Measurements from ENCODE around the gene CALN1. TPM values are rescaled to one million over a fixed set of nuclear protein-coding genes. Genes with fewer than 3 reads are reported as not detected.
"Not testable (repeated sequence)": the region's sequence is repeated elsewhere in the genome, so short reads cannot be mapped to it uniquely, and the experiment has no call there.

Gene CALN1
- 0.52 TPM for total RNA-seq

- not testable (repeated sequence) for H3K27ac ChIP-seq (ENCODE audit: low read depth, low read length); H3K36me3 ChIP-seq (ENCODE audit: control insufficient read depth in 3 of 3, insufficient read depth in 3 of 3, low read length in 3 of 3); H3K4me1 ChIP-seq (ENCODE audit: control insufficient read depth in 3 of 3, insufficient read depth in 3 of 3, low read length in 3 of 3); H3K4me3 ChIP-seq (ENCODE audit: low read length in 3 of 3); H3K9ac ChIP-seq (ENCODE audit: low read depth in 1 of 3, low read length in 3 of 3); H3K27me3 ChIP-seq (ENCODE audit: control insufficient read depth in 3 of 3, insufficient read depth in 3 of 3, low read length in 3 of 3); H3K9me3 ChIP-seq (ENCODE audit: control insufficient read depth in 3 of 3, low read length in 3 of 3)
These were observed at the start of gene CALN1 for GRCh38 chr7:72412121-72412618. Gene CALN1 (minus strand): TSS chr7:72412338.

- Histone ChIP-seq H3K4me1 (ENCODE audit: control insufficient read depth in 3 of 3, insufficient read depth in 3 of 3, low read length in 3 of 3) (no peaks in the 10 kb centered on the region), H3K27ac (ENCODE audit: low read depth, low read length) (no peak overlapping the region), H3K4me3 (ENCODE audit: low read length in 3 of 3) (no peak overlapping the region), H3K36me3 (ENCODE audit: control insufficient read depth in 3 of 3, insufficient read depth in 3 of 3, low read length in 3 of 3) (no peaks in the 10 kb centered on the region), H3K9me3 (ENCODE audit: control insufficient read depth in 3 of 3, low read length in 3 of 3) (no peaks in the 10 kb centered on the region), H3K9ac (ENCODE audit: low read depth in 1 of 3, low read length in 3 of 3) (no peak overlapping the region), H3K27me3 (ENCODE audit: control insufficient read depth in 3 of 3, insufficient read depth in 3 of 3, low read length in 3 of 3) (no peaks in the 10 kb centered on the region)
These were observed 41.3 kb upstream of the CALN1 start for GRCh38 chr7:72453471-72453870.

GRCh38 chr7:72447465-72448204 is 35.5 kb upstream of the CALN1 start:
- peaks cover 16 to 35% (median 28%) of the 10 kb centered on the region in 3 donors for H3K27me3 ChIP-seq (ENCODE audit: control insufficient read depth in 3 of 3, insufficient read depth in 3 of 3, low read length in 3 of 3)
- no peak overlapping the region for H3K27ac ChIP-seq (ENCODE audit: low read depth, low read length)
- H3K9me3 ChIP-seq (ENCODE audit: control insufficient read depth in 3 of 3, low read length in 3 of 3): peaks cover 0 to 2% (median 0%) of the 10 kb centered on the region in 3 donors
- H3K9ac ChIP-seq (ENCODE audit: low read depth in 1 of 3, low read length in 3 of 3): no peak overlapping the region
- H3K4me1 ChIP-seq (ENCODE audit: control insufficient read depth in 3 of 3, insufficient read depth in 3 of 3, low read length in 3 of 3): peaks cover 0 to 3% (median 0%) of the 10 kb centered on the region in 3 donors
- no peaks in the 10 kb centered on the region for H3K36me3 ChIP-seq (ENCODE audit: control insufficient read depth in 3 of 3, insufficient read depth in 3 of 3, low read length in 3 of 3)
- H3K4me3 ChIP-seq (ENCODE audit: low read length in 3 of 3): peak overlapping the region in 1 of 3 donors; percentile 35

GRCh38 chr7:72446591-72447462 is 34.7 kb upstream of the CALN1 start:
- no peak overlapping the region for H3K27ac ChIP-seq (ENCODE audit: low read depth, low read length)
- peaks cover 0 to 3% (median 0%) of the 10 kb centered on the region in 3 donors for H3K4me1 ChIP-seq (ENCODE audit: control insufficient read depth in 3 of 3, insufficient read depth in 3 of 3, low read length in 3 of 3)
- peak overlapping the region in 2 of 3 donors; percentile 19 to 35 for H3K4me3 ChIP-seq (ENCODE audit: low read length in 3 of 3)
- peaks cover 0 to 2% (median 0%) of the 10 kb centered on the region in 3 donors for H3K9me3 ChIP-seq (ENCODE audit: control insufficient read depth in 3 of 3, low read length in 3 of 3)
- peaks cover 16 to 35% (median 30%) of the 10 kb centered on the region in 3 donors for H3K27me3 ChIP-seq (ENCODE audit: control insufficient read depth in 3 of 3, insufficient read depth in 3 of 3, low read length in 3 of 3)
- no peak overlapping the region for H3K9ac ChIP-seq (ENCODE audit: low read depth in 1 of 3, low read length in 3 of 3)
- H3K36me3 ChIP-seq (ENCODE audit: control insufficient read depth in 3 of 3, insufficient read depth in 3 of 3, low read length in 3 of 3): no peaks in the 10 kb centered on the region

- H3K9me3 ChIP-seq (ENCODE audit: control insufficient read depth in 3 of 3, low read length in 3 of 3): peaks cover 0 to 2% (median 0%) of the 10 kb centered on the region in 3 donors
- no peaks in the 10 kb centered on the region for H3K36me3 ChIP-seq (ENCODE audit: control insufficient read depth in 3 of 3, insufficient read depth in 3 of 3, low read length in 3 of 3)
- H3K27ac ChIP-seq (ENCODE audit: low read depth, low read length): no peak overlapping the region
- H3K4me3 ChIP-seq (ENCODE audit: low read length in 3 of 3): no peak overlapping the region
- H3K9ac ChIP-seq (ENCODE audit: low read depth in 1 of 3, low read length in 3 of 3): no peak overlapping the region
- H3K27me3 ChIP-seq (ENCODE audit: control insufficient read depth in 3 of 3, insufficient read depth in 3 of 3, low read length in 3 of 3): peaks cover 16 to 35% (median 30%) of the 10 kb centered on the region in 3 donors
- H3K4me1 ChIP-seq (ENCODE audit: control insufficient read depth in 3 of 3, insufficient read depth in 3 of 3, low read length in 3 of 3): peaks cover 0 to 3% (median 0%) of the 10 kb centered on the region in 3 donors
These were observed 34.0 kb upstream of the CALN1 start for GRCh38 chr7:72446131-72446530.

- peaks cover 16 to 35% (median 30%) of the 10 kb centered on the region in 3 donors for H3K27me3 ChIP-seq (ENCODE audit: control insufficient read depth in 3 of 3, insufficient read depth in 3 of 3, low read length in 3 of 3)
- H3K36me3 ChIP-seq (ENCODE audit: control insufficient read depth in 3 of 3, insufficient read depth in 3 of 3, low read length in 3 of 3): no peaks in the 10 kb centered on the region
- no peak overlapping the region for H3K27ac ChIP-seq (ENCODE audit: low read depth, low read length)
These were observed 33.4 kb upstream of the CALN1 start for GRCh38 chr7:72445580-72445979.

GRCh38 chr7:72445075-72445474 is 32.9 kb upstream of the CALN1 start:
- H3K4me1 ChIP-seq (ENCODE audit: control insufficient read depth in 3 of 3, insufficient read depth in 3 of 3, low read length in 3 of 3): peaks cover 0 to 3% (median 0%) of the 10 kb centered on the region in 3 donors
- no peak overlapping the region for H3K27ac ChIP-seq (ENCODE audit: low read depth, low read length)
- no peaks in the 10 kb centered on the region for H3K36me3 ChIP-seq (ENCODE audit: control insufficient read depth in 3 of 3, insufficient read depth in 3 of 3, low read length in 3 of 3)
- peaks cover 16 to 35% (median 30%) of the 10 kb centered on the region in 3 donors for H3K27me3 ChIP-seq (ENCODE audit: control insufficient read depth in 3 of 3, insufficient read depth in 3 of 3, low read length in 3 of 3)
- no peak overlapping the region for H3K9ac ChIP-seq (ENCODE audit: low read depth in 1 of 3, low read length in 3 of 3)
- peaks cover 0 to 2% (median 0%) of the 10 kb centered on the region in 3 donors for H3K9me3 ChIP-seq (ENCODE audit: control insufficient read depth in 3 of 3, low read length in 3 of 3)
- H3K4me3 ChIP-seq (ENCODE audit: low read length in 3 of 3): no peak overlapping the region

More at GRCh38 chr7:72445580-72445979, 33.4 kb upstream of the CALN1 start:
- H3K9me3 ChIP-seq (ENCODE audit: control insufficient read depth in 3 of 3, low read length in 3 of 3): peaks cover 0 to 2% (median 0%) of the 10 kb centered on the region in 3 donors
- no peak overlapping the region for H3K4me3 ChIP-seq (ENCODE audit: low read length in 3 of 3)
- H3K9ac ChIP-seq (ENCODE audit: low read depth in 1 of 3, low read length in 3 of 3): no peak overlapping the region
- H3K4me1 ChIP-seq (ENCODE audit: control insufficient read depth in 3 of 3, insufficient read depth in 3 of 3, low read length in 3 of 3): peaks cover 0 to 3% (median 0%) of the 10 kb centered on the region in 3 donors

GRCh38 chr7:72444026-72444776 is 32.1 kb upstream of the CALN1 start:
- Histone ChIP-seq H3K4me3 (ENCODE audit: low read length in 3 of 3) (no peak overlapping the region), H3K27me3 (ENCODE audit: control insufficient read depth in 3 of 3, insufficient read depth in 3 of 3, low read length in 3 of 3) (peaks cover 16 to 35% (median 30%) of the 10 kb centered on the region in 3 donors), H3K9ac (ENCODE audit: low read depth in 1 of 3, low read length in 3 of 3) (no peak overlapping the region)

GRCh38 chr7:72441791-72442190 is 29.7 kb upstream of the CALN1 start:
- no peaks in the 10 kb centered on the region for H3K9me3 ChIP-seq (ENCODE audit: control insufficient read depth in 3 of 3, low read length in 3 of 3)
- H3K27me3 ChIP-seq (ENCODE audit: control insufficient read depth in 3 of 3, insufficient read depth in 3 of 3, low read length in 3 of 3): peaks cover 1 to 22% (median 15%) of the 10 kb centered on the region in 3 donors
- H3K4me3 ChIP-seq (ENCODE audit: low read length in 3 of 3): no peak overlapping the region
- no peaks in the 10 kb centered on the region for H3K4me1 ChIP-seq (ENCODE audit: control insufficient read depth in 3 of 3, insufficient read depth in 3 of 3, low read length in 3 of 3)
- H3K27ac ChIP-seq (ENCODE audit: low read depth, low read length): no peak overlapping the region
- H3K9ac ChIP-seq (ENCODE audit: low read depth in 1 of 3, low read length in 3 of 3): no peak overlapping the region
- no peaks in the 10 kb centered on the region for H3K36me3 ChIP-seq (ENCODE audit: control insufficient read depth in 3 of 3, insufficient read depth in 3 of 3, low read length in 3 of 3)

More at GRCh38 chr7:72444026-72444776, 32.1 kb upstream of the CALN1 start:
- H3K36me3 ChIP-seq (ENCODE audit: control insufficient read depth in 3 of 3, insufficient read depth in 3 of 3, low read length in 3 of 3): no peaks in the 10 kb centered on the region
- peaks cover 0 to 3% (median 0%) of the 10 kb centered on the region in 3 donors for H3K4me1 ChIP-seq (ENCODE audit: control insufficient read depth in 3 of 3, insufficient read depth in 3 of 3, low read length in 3 of 3)
- H3K27ac ChIP-seq (ENCODE audit: low read depth, low read length): no peak overlapping the region
- peaks cover 0 to 2% (median 0%) of the 10 kb centered on the region in 3 donors for H3K9me3 ChIP-seq (ENCODE audit: control insufficient read depth in 3 of 3, low read length in 3 of 3)
